AG09309 (cell line): Measurements from ENCODE around the gene MAMDC4.
"Not testable (repeated sequence)": the region's sequence is repeated elsewhere in the genome, so short reads cannot be mapped to it uniquely, and the experiment has no call there.

Source experiments
- DNase-seq: peaks from one replicate; pipeline ENCODE4 v3.0.0-alpha.2; 2010; ENCODE audit warnings: low read depth
- H3K4me3 ChIP-seq: 2 replicates; pipeline ENCODE4 v1.5.1; 2011; ENCODE audit warnings: mild to moderate bottlenecking, low read depth, low read length, moderate library complexity; ENCODE audit not compliant: control insufficient read depth
- TF ChIP-seq, protein P1 (sequence below): IDR thresholded peaks from 2 replicates; pipeline ENCODE4 v1.5.1; 2011; ENCODE audit warnings: mild to moderate bottlenecking, low read depth, low read length, inconsistent platforms; ENCODE audit not compliant: insufficient read depth, control insufficient read depth; ENCODE audit errors: missing control alignments

The MAMDC4 gene

DNA sequence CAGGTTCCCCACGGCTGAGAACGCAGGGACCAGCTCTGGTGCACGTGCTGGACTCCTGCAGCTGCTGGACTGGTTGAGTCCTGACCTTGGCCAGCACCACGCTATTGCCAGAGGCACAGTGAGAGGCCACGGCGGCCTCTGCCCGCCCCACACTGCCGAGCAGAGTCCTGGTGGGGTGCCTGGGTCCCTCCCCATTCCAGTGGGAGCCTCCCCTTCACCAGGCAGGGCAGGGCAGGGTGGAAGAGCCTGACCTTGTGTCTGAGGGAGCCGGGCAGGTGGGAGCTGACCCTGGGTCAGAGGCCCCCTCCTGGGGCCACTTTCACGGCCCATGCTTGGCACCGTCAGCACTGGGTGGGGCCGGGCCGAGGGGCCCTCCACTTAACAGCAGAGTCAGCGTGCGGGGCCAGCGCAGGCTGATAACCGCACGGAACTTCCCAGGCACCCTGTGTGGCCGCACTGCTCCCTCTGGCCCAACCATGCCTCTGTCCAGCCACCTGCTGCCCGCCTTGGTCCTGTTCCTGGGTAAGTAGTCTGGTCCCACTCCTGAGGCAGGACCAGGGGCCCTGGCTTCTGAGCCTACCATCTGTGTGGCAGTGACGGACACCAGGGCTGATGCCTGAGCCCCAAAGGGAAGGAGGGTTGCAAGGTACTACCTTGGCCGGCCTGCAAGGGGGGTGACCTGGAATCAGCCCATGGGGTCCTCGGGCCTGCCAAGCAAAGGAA is at the start of gene MAMDC4:
MAMDC4 (plus strand) TSS at position 406 of the 723 bp plus-strand sequence; CDS start at position 477, 71 bp downstream.
- TF ChIP-seq, protein P1, sequence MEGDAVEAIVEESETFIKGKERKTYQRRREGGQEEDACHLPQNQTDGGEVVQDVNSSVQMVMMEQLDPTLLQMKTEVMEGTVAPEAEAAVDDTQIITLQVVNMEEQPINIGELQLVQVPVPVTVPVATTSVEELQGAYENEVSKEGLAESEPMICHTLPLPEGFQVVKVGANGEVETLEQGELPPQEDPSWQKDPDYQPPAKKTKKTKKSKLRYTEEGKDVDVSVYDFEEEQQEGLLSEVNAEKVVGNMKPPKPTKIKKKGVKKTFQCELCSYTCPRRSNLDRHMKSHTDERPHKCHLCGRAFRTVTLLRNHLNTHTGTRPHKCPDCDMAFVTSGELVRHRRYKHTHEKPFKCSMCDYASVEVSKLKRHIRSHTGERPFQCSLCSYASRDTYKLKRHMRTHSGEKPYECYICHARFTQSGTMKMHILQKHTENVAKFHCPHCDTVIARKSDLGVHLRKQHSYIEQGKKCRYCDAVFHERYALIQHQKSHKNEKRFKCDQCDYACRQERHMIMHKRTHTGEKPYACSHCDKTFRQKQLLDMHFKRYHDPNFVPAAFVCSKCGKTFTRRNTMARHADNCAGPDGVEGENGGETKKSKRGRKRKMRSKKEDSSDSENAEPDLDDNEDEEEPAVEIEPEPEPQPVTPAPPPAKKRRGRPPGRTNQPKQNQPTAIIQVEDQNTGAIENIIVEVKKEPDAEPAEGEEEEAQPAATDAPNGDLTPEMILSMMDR = no peak
- H3K4me3 ChIP-seq = no peak within 1 kb of the TSS
- DNase-seq = no peak

DNA sequence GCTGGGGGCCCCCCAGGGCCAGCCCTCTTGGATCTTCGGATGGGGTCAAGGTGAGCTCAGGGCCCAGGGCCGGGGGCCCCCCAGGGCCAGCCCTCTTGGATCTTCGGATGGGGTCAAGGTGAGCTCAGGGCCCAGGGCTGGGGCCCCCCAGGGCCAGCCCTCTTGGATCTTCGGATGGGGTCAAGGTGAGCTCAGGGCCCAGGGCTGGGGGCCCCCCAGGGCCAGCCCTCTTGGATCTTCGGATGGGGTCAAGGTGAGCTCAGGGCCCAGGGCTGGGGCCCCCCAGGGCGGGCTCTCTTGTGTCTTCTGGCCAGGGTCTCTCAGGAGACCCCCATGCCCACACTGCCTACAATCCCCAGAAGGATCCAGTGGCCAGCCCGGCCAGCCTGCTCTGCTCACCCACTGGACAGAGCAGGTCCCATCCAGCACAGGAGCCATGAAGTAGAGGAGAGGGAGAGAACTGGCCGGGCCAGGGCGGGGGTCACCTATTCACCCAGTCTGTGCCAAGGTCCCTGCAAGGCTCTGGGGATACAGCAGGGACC is 49.1 kb upstream of the MAMDC4 start:
- not testable (repeated sequence) for H3K4me3 ChIP-seq, DNase-seq

DNA sequence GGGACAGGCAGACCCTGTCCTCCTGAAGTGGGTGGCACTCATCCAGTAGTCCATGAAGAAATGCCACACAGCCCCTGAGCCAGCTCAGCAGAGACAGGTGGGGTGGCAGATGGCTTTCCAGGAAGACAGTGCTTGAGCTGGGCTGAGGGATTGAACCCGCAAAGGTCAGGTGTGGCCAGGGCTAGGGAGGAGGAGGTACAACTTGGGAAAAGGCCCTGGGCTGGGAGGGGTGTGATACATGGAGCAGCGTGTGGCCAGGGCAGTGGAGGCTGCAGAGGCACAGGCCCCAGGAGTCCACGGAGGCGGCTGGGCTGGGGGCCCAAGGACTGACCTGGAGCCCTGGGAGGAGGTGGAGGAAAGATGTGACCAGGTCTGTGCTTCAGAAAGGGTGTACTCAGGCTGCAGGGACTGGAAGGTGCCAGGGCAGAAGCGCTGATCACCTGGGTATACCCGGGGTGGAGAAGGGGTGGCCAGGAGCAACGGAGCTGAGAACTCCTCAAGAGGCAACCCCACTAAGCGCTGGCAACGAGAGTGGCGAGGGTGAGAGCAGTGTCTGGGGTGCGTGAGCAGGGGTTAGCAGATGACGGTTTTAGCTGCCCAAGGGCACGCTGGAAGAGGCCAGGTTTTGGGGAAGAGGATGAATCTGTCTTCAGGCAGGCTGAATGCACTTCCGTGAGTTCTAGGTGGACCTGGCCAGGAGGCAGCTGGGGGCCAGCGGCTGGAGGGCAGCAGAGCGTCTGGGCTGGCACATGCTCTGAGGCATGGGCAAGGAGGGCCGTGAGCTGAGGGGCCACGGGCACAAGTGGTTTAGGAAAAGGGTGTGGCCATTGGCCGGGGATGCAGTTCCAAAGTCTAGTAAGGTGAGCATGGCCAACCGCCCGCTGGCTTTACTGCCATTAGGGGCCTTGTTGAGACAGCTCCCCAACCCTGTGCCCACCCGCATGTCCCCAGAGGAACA is 48.3 kb upstream of the MAMDC4 start:
- TF ChIP-seq, protein P1 = no peak
- H3K4me3 ChIP-seq = no peak overlapping the region
- DNase-seq = no peak

DNA sequence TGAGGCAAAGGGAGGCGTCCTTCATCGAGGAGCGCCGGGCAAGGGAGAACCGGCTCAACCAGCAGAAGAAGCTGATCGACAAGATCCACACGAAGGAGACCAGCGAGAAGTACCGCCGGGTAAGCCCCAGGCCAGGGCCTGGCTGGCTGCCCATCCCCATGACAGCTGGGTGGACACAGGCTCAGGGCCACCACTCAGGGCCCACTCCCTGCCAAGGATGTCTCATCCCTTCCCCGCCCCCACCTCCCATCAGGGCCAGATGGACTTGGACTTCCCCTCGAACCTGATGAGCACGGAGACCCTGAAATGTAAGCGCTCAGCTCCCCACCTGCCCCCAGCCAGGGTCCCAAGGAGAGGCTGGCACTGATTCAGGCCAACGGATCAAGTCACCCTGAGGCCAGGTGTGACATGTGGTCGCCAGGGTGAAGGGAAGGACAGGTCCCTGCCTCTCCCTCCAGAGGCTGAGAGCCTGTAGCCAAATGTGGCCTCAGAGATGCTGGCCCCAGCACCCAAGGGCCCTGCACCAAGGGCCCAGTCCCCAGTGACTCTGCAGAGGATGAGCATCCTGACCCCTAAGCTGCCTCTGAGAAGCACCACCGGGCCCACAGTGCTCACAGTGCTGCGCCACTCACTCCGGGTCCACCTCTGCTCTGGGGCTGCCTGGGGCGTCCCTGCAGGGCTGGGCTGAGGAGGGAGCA is 47.5 kb upstream of the MAMDC4 start:
- TF ChIP-seq, protein P1 = no peak
- H3K4me3 ChIP-seq = no peak overlapping the region
- no peak for DNase-seq

DNA sequence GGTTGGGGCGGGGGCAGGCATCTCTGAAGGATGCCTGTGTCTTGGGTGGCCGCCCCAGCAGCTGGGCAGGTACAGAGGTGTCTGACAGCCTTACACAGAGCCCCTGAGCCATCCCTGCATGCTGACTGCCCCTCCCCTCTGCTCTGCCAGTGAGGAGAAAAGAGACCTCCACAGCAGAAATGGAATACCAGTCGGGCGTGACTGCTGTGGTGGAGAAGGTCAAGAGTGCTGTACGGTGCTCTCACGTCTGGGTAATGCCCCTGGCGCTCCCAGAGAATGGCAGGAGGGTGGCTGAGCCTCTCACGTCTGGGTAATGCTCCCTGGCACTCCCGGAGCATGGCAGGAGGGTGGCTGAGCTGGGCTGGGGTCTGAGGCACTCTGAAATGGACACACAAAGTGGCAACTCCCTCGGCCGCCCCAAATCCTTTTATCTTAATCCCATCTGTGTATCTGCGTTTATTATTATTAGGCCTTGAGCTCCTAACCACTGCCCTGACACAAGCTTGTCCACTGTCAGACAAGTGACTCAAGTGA is 46.9 kb upstream of the MAMDC4 start:
- no peak for DNase-seq
- TF ChIP-seq, protein P1 = no peak
- H3K4me3 ChIP-seq = no peak overlapping the region

DNA sequence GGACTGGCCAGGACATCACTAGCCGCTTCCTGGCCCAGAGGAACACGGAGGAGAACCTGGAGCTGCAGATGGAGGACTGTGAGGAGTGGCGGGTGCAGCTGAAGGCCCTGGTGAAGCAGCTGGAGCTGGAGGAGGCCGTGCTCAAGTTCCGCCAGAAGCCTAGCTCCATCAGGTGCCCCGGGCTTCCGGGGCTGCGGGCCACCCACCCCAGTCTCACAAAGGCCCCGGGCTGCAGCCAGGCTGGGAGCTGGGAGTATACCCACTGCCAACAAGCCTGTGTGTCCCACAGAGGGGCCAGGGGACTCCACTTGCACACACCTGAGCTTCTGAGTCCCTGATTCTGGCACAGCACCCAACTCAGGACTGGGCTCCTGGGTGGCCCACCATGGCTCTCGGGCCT is 46.1 kb upstream of the MAMDC4 start:
- no peak overlapping the region for H3K4me3 ChIP-seq
- TF ChIP-seq, protein P1 = no peak
- DNase-seq = no peak
